SU-DHL-6 (cell line): ENCODE data around the gene NFIC.

Source experiments
- H2AFZ ChIP-seq: fragments of 200-600 bp; sonication (generic); 2 replicates; pipeline ENCODE4 v1.6.1; 2014; ENCODE audit warnings: low read depth, mild to moderate bottlenecking, moderate library complexity, mixed read lengths, antibody characterized with exemption, low read length; ENCODE audit not compliant: severe bottlenecking
- H3F3A ChIP-seq: fragments of 200-600 bp; shearing (Covaris generic); 2 replicates; pipeline ENCODE4 v1.6.0; 2016; ENCODE audit warnings: antibody characterized with exemption, mild to moderate bottlenecking; ENCODE audit not compliant: insufficient read depth
- H3K27ac ChIP-seq: fragments of 200-600 bp; sonication (generic); 2 replicates; pipeline ENCODE4 v1.5.1; 2016; ENCODE audit warnings: low read depth, mild to moderate bottlenecking, low read length, moderate library complexity, mixed read lengths
- H3K27me3 ChIP-seq: fragments of 200-600 bp; sonication (generic), shearing (Covaris generic); 2 replicates; pipeline ENCODE4 v1.6.0; 2014; ENCODE audit warnings: mild to moderate bottlenecking, low read length
- H3K36me3 ChIP-seq: fragments of 200-600 bp; sonication (generic); 2 replicates; pipeline ENCODE4 v1.6.1; 2014; ENCODE audit warnings: mild to moderate bottlenecking, low read length, mixed read lengths
- H3K4me2 ChIP-seq: fragments of 300-600, 200-600 bp; shearing (Covaris generic), sonication (generic); 2 replicates; pipeline ENCODE4 v1.6.0; 2014; ENCODE audit warnings: low read length, low read depth, mild to moderate bottlenecking; ENCODE audit not compliant: poor library complexity, severe bottlenecking
- H3K4me3 ChIP-seq: fragments of 200-600 bp; sonication (generic); 2 replicates; pipeline ENCODE4 v1.5.1; 2014; ENCODE audit warnings: antibody characterized with exemption, low read length, mild to moderate bottlenecking, mixed read lengths; ENCODE audit not compliant: insufficient read depth, poor library complexity, severe bottlenecking
- H3K79me2 ChIP-seq: fragments of 200-600 bp; sonication (generic); 2 replicates; pipeline ENCODE4 v1.6.1; 2014; ENCODE audit warnings: mild to moderate bottlenecking, low read length, moderate library complexity; ENCODE audit not compliant: insufficient read depth
- H3K9ac ChIP-seq: fragments of 200-600 bp; sonication (generic); 2 replicates; pipeline ENCODE4 v1.7.0; 2014; ENCODE audit warnings: mild to moderate bottlenecking, low read length
- H3K9me2 ChIP-seq: fragments of 200-600 bp; sonication (generic); replicated peaks from 2 replicates; pipeline ENCODE4 v1.6.1; 2014; ENCODE audit warnings: low read length; ENCODE audit not compliant: insufficient read depth
- H3K9me3 ChIP-seq: fragments of 200-600 bp; sonication (generic); 2 replicates; pipeline ENCODE4 v1.6.1; 2014; ENCODE audit warnings: low read length, mixed read lengths; ENCODE audit not compliant: insufficient read depth
- H4K20me1 ChIP-seq: fragments of 200-600 bp; sonication (generic); 2 replicates; pipeline ENCODE4 v1.6.1; 2014; ENCODE audit warnings: low read depth, mild to moderate bottlenecking, antibody characterized with exemption, low read length, moderate library complexity, mixed read lengths
- CTCF ChIP-seq: fragments of 200-600 bp; sonication (generic); IDR thresholded peaks from one replicate; pipeline ENCODE4 v1.5.1; 2017; ENCODE audit warnings: antibody characterized with exemption, mild to moderate bottlenecking, low read length, moderate library complexity; ENCODE audit not compliant: insufficient read depth, poor library complexity, severe bottlenecking
- EZH2phosphoT487 ChIP-seq: fragments of 200-600 bp; sonication (generic), shearing (Covaris generic); conservative IDR thresholded peaks from 2 replicates; pipeline ENCODE4 v1.6.1; 2018; ENCODE audit warnings: mild to moderate bottlenecking, antibody characterized with exemption, low read length, moderate library complexity, mixed read lengths

The NFIC gene

GRCh38 chr19:3478409-3479176 is 112.2 kb downstream of the NFIC start:
- Histone ChIP-seq H3K4me2 (peak overlapping the region; percentile 1), H4K20me1 (no peaks in the 10 kb centered on the region), H3K9ac (no peak overlapping the region), H3K27me3 (no peaks in the 10 kb centered on the region), H3K27ac (no peak overlapping the region), H2AFZ (no peak overlapping the region), H3K4me3 (no peak overlapping the region), H3K36me3 (no peaks in the 10 kb centered on the region), H3K9me2 (no peaks in the 10 kb centered on the region), H3F3A (peaks cover 12% of the 10 kb centered on the region), H3K9me3 (no peaks in the 10 kb centered on the region), H3K79me2 (no peaks in the 10 kb centered on the region)
- TF ChIP-seq EZH2phosphoT487, result no peak
- TF ChIP-seq CTCF, result no peak

GRCh38 chr19:3479177-3479833 is 112.9 kb downstream of the NFIC start:
- Histone ChIP-seq H3K9me3 (no peaks in the 10 kb centered on the region), H3K27ac (no peak overlapping the region), H3F3A (peaks cover 12% of the 10 kb centered on the region), H3K4me2 (peak overlapping the region; percentile 1), H3K9ac (no peak overlapping the region), H3K27me3 (no peaks in the 10 kb centered on the region), H3K4me3 (no peak overlapping the region), H3K36me3 (no peaks in the 10 kb centered on the region), H3K9me2 (no peaks in the 10 kb centered on the region), H4K20me1 (no peaks in the 10 kb centered on the region), H2AFZ (no peak overlapping the region), H3K79me2 (no peaks in the 10 kb centered on the region)
- no peak for TF ChIP-seq CTCF
- no peak for TF ChIP-seq EZH2phosphoT487

- Histone ChIP-seq H3K79me2 (no peaks in the 10 kb centered on the region), H3F3A (peaks cover 12% of the 10 kb centered on the region), H3K27ac (no peak overlapping the region), H2AFZ (no peak overlapping the region), H3K9ac (no peak overlapping the region), H3K27me3 (no peaks in the 10 kb centered on the region), H3K4me3 (no peak overlapping the region), H3K36me3 (no peaks in the 10 kb centered on the region), H3K9me2 (no peaks in the 10 kb centered on the region), H3K4me2 (no peak overlapping the region), H4K20me1 (no peaks in the 10 kb centered on the region), H3K9me3 (no peaks in the 10 kb centered on the region)
- TF ChIP-seq CTCF (no peak), EZH2phosphoT487 (no peak)
Measured at GRCh38 chr19:3479834-3480215, 113.4 kb downstream of the NFIC start.
